Colon (tissue), 2 donors: ENCODE data around the gene TMEM59.
"Not testable (repeated sequence)": the region's sequence is repeated elsewhere in the genome, so short reads cannot be mapped to it uniquely, and the experiment has no call there.

Source experiments
- FAIRE-seq: peaks from 2 replicates; lab custom pipeline; 2012; peaks lifted over from hg19 to GRCh38; lab: Jason Lieb, UNC
- donor health status: control.
- donor health status: control.

Gene TMEM59

GRCh38 chr1:54012008-54012325 lies 41.0 kb downstream of the TMEM59 start:
- no peak for FAIRE-seq

- FAIRE-seq = no peak
Observed at GRCh38 chr1:54011316-54012007, 41.5 kb downstream of the TMEM59 start.

- FAIRE-seq = no peak
Observed at GRCh38 chr1:54010415-54011117, 42.4 kb downstream of the TMEM59 start.

DNA sequence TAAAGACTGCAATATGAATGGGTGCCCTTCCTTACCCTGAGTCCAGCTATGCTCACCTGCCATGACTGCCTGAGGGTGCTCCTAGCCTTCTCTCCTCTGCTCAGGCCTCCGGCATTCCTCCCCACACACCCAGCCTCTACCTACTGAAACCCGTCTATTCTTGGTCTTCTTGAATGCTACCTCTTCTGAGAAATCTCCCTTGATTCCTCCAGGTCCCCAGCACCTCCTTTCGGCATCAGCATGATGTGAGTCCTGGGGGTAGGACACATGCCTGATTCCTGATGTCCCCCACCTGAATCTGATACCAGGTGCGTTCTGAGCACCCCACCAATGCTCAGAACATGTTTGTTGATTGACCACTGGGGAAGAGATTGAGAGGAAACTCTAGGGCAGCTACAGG lies 43.6 kb downstream of the TMEM59 start:
- FAIRE-seq = no peak

DNA sequence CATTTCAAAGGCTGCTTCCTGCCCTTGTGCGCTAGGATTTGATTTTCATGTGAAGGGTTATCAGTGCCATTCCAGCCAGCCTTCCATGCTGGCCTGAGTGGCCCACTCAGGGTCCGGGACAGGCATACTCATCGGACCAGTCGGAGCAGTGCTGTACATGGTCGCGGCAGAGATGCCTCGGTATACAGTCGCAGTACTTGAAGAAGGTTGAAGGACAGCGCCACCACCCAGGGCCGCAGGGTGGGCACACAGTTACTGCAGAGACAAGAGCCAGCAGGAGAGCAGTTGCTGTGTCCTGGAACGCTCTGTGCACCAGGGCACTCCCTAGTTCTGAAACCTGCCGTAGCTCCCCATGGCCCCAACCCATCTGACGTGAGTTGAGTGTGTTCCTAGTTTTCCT lies 44.1 kb downstream of the TMEM59 start:
- no peak for FAIRE-seq

GRCh38 chr1:54007613-54008012 lies 45.4 kb downstream of the TMEM59 start:
- FAIRE-seq = no peak

DNA sequence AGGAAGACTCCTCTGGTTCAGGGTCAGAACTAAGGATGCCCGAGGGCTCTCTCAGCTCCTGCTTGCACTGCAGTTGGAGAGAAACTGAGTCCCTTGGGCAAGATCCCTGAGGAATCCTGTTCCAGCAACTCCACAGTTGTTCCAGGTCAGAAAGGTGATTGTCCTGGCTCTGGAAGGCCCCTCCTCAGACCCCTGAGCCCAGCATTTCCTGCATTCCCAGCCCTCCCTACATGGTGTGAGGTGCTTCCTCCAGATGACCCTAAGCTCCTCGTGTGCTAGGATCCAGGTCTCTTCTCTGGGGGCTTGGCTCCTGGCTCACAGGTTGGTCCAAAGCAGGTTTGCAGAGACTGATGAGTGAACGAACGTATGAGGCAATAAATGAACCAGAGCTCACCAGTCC lies 46.5 kb downstream of the TMEM59 start:
- no peak for FAIRE-seq

- FAIRE-seq = no peak
Observed at GRCh38 chr1:54004481-54005049, 48.4 kb downstream of the TMEM59 start.

- FAIRE-seq = not testable (repeated sequence)
Observed at GRCh38 chr1:54003750-54004480, 49.1 kb downstream of the TMEM59 start.

DNA sequence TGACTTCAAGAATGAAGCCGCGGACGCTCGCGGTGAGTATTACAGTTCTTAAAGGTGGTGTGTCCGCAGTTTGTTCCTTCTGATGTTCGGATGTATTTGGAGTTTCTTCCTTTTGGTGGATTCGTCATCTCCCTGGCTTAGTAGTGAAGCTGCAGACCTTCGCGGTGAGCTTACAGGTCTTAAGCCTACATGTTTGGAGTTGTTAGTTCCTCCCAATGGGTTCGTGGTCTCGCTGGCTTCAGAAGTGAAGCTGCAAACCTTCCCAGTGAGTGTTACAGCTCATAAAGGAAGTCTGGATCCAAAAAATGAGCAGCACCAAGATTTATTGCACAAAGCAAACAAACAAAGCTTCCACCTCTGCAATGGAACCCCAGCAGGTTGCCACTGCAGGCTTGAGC lies 49.8 kb downstream of the TMEM59 start:
- no peak for FAIRE-seq

GRCh38 chr1:54002544-54003248 lies 50.3 kb downstream of the TMEM59 start:
- no peak for FAIRE-seq

GRCh38 chr1:54001591-54001990 lies 51.4 kb downstream of the TMEM59 start:
- FAIRE-seq = no peak

DNA sequence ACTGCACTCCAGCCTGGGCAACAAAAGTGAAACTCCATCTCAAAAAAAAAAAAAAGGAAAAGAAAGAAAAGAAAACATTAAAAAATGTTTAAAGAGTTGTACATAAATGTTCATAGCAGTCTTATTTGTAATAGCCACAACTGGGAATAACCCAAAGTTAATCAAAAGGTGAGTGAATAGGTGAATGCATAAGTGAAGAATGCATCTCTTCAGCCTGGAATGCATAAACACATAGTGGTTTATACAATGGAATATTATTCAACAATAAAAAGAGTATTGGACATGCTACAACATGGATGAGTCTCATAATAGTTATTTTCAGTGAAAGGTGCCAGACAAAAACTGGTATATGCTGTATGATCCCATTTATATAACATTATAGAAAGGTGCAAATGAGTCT lies 53.1 kb downstream of the TMEM59 start:
- no peak for FAIRE-seq

- FAIRE-seq = no peak
Observed at GRCh38 chr1:53998223-53998622, 54.8 kb downstream of the TMEM59 start.

- no peak for FAIRE-seq
Observed at GRCh38 chr1:53995683-53996082, 57.3 kb downstream of the TMEM59 start.

DNA sequence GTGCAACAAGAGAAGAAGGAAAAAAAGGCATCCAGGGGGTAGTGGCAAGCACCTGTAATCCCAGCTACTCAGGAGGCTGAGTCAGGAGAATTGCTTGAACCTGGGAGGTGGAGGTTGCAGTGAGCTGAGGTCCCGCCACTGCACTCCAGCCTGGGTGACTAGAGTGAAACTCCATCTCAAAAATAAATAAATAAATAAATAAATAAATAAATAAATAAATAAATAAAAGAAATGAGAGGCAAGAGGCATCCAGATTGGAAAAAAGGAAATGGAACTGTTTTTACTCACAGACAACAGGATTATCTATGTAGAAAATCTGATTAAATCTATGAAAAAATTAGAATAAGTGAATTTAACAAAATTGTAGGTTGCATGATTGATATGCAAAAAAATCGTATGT lies 58.5 kb downstream of the TMEM59 start:
- not testable (repeated sequence) for FAIRE-seq

- no peak for FAIRE-seq
Observed at GRCh38 chr1:53992085-53992874, 60.7 kb downstream of the TMEM59 start.

DNA sequence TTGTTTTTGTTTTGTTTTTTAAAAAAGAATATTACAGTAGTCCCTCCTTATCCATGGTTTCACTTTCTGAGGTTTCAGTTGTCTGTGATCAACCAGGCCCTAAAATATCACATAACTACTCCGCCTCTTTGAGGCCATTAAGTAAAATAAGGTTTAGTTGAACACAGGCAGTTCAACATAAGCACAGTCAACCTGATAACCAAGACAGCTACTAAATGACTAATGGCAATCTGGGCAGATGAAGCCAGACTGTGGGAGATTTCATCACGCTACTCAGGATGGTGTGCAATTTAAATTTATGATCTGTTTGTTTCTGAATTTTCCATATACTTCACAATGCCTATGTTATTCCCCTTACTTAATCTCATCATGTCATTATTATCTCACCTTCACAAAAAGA lies 65.1 kb downstream of the TMEM59 start:
- FAIRE-seq = no peak

GRCh38 chr1:53986458-53986857 lies 66.5 kb downstream of the TMEM59 start:
- FAIRE-seq = no peak

GRCh38 chr1:53984726-53985125 lies 68.3 kb downstream of the TMEM59 start:
- FAIRE-seq = no peak

DNA sequence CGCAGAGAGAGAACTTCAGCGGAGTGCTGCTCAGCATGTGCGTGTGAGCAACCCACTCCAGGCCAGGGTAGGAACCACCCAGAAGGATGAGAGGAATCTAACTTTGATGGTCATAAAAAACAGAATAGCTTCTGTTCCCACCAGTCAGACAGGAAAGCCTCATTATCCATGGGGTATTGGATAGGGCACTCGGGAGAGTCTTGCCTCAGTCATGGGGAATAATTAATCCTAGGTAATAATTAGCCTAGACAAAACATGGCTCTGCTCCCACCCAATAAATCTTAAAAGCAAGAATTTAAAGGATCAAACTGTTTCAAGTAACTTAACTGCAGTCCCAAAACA lies 70.3 kb downstream of the TMEM59 start:
- FAIRE-seq = no peak
